GM18505 (cell line): ENCODE results near the gene TPTE.
"Not testable (repeated sequence)": the region's sequence is repeated elsewhere in the genome, so short reads cannot be mapped to it uniquely, and the experiment has no call there.

Source experiments
- ATAC-seq: cut with Tn5 transposase; IDR thresholded peaks from one replicate; pipeline ENCODE4 v1.9.1; 2021; ENCODE audit not compliant: unreplicated experiment
- POLR2A ChIP-seq: IDR thresholded peaks from 4 replicates; pipeline ENCODE4 v1.6.1; 2011; ENCODE audit warnings: borderline replicate concordance; ENCODE audit not compliant: insufficient read depth, insufficient read length; ENCODE audit errors: extremely low read depth

The TPTE gene

GRCh38 chr21:10641107-10641506 is 119.7 kb downstream of the TPTE start:
- no peak for ATAC-seq

GRCh38 chr21:10645667-10646066 is 124.3 kb downstream of the TPTE start:
- ATAC-seq: not testable (repeated sequence)

More at GRCh38 chr21:10641107-10641506, 119.7 kb downstream of the TPTE start:
- no peak for TF ChIP-seq POLR2A

- not testable (repeated sequence) for ATAC-seq
These were observed 128.2 kb downstream of the TPTE start for GRCh38 chr21:10649350-10650149.

- ATAC-seq: not testable (repeated sequence)
These were observed 128.9 kb downstream of the TPTE start for GRCh38 chr21:10650297-10650696.
